Thyroid gland (tissue), 4 donors: ENCODE data around the gene CCND3. TPM values are rescaled to one million over a fixed set of nuclear protein-coding genes. Genes with fewer than 3 reads are reported as not detected.
A peak's percentile ranks its signal among the peaks of the same experiment; 100 is the strongest.

Source experiments
- DNase-seq, 2 donors: peaks; one replicate each; pipeline ENCODE4 v3.0.0-alpha.2; 2019
- H3K27ac ChIP-seq, 3 donors: fragments of 200-600 bp; sonication (generic); 1 replicate in 2 of 3; 2 replicates in 1 of 3; pipeline ENCODE4 v1.5.1; 2016 to 2019; ENCODE audit warnings: mild to moderate bottlenecking in 1 of 3, moderate library complexity in 1 of 3
- H3K27me3 ChIP-seq: fragments of 200-600 bp; sonication (generic); one replicate; pipeline ENCODE4 v1.5.1; 2019
- H3K36me3 ChIP-seq, 2 donors: fragments of 200-600 bp; sonication (generic); one replicate each; pipeline ENCODE4 v1.5.1; 2016 to 2019
- H3K4me1 ChIP-seq, 2 donors: fragments of 200-600 bp; sonication (generic); one replicate each; pipeline ENCODE4 v1.5.1; 2017 to 2019
- H3K4me3 ChIP-seq, 3 donors: fragments of 200-600 bp; sonication (generic); replicated peaks in 1 of 3; 1 replicate in 2 of 3; 2 replicates in 1 of 3; pipeline ENCODE4 v1.5.1; 2016; ENCODE audit warnings: mild to moderate bottlenecking in 1 of 3
- H3K9me3 ChIP-seq: fragments of 200-600 bp; sonication (generic); one replicate; pipeline ENCODE4 v1.5.1; 2017
- CTCF ChIP-seq, 6 experiments: fragments of 200-600 bp in 3 of 6; fragments of 450-650 bp in 3 of 6; sonication (generic) in 3 of 6; IDR thresholded peaks; one replicate each; pipeline ENCODE4 v1.5.1; 2016 to 2019; ENCODE audit warnings: antibody characterized with exemption in 6 of 6, mild to moderate bottlenecking in 2 of 6, inconsistent platforms in 1 of 6, moderate library complexity in 1 of 6
- POLR2A ChIP-seq, 2 donors: fragments of 450-650 bp; IDR thresholded peaks; one replicate each; pipeline ENCODE4 v1.6.1; 2017; ENCODE audit warnings: antibody characterized with exemption in 2 of 2, mild to moderate bottlenecking in 2 of 2, moderate library complexity in 1 of 2
- WGBS, 2 donors: methylation state at CpG; one replicate each; pipeline ENCODE4 v1.1.5; 2017; 5-methylcytosine and 5-hydroxymethylcytosine counted together
- intact Hi-C: fragments of 100-400 bp; cut with DNase I; formaldehyde crosslinking; loops from one replicate; pipeline ENCODE4 v1.15.1; 2023
- total RNA-seq, 4 donors: library from RNA; depleted of rRNA; stranded (reverse); fragments of >200 nt; gene quantifications; one replicate each; pipeline ENCODE4 v1.2.3, GENCODE V29; 2016

CCND3 gene
- total RNA-seq, 4 donors from 2014 or later, result 103 to 204 (median 166) TPM

GRCh38 chr6:41940759-41941279 lies 789 bp downstream of the CCND3 start:
- intact Hi-C loops, result no loop called here
- peaks cover 1 to 5% of the 10 kb centered on the region in 2 donors for H3K36me3 ChIP-seq
- DNase-seq, result peak; percentile 60 to 62
- WGBS, 2 donors, result 0% methylated on average over 5 to 17 of the region's 38 CpGs
- H3K27ac ChIP-seq, result peak overlapping the region; percentile 23 to 74 (median 69)
- H3K27me3 ChIP-seq, result no peaks in the 10 kb centered on the region
- peak overlapping the region in 2 of 3 donors; percentile 44 to 72 for H3K4me3 ChIP-seq
- no peak for TF ChIP-seq POLR2A (IDR thresholded peaks at IDR 0.05)
- TF ChIP-seq CTCF (IDR thresholded peaks at IDR 0.05), result peak in 1 of 6 experiments; percentile 7
- no peaks in the 10 kb centered on the region for H3K9me3 ChIP-seq
- peaks cover 20 to 38% of the 10 kb centered on the region in 2 donors for H3K4me1 ChIP-seq

- Histone ChIP-seq H3K27ac (peak overlapping the region in 1 of 3 donors; percentile 19), H3K9me3 (no peaks in the 10 kb centered on the region), H3K4me3 (peak overlapping the region in 1 of 3 donors; percentile 44), H3K4me1 (peaks cover 20 to 38% of the 10 kb centered on the region in 2 donors), H3K36me3 (peaks cover 8 to 12% of the 10 kb centered on the region in 2 donors), H3K27me3 (no peaks in the 10 kb centered on the region)
- WGBS, 2 donors, result 25 to 33% methylated on average over 26 to 27 of the region's 27 CpGs
- DNase-seq, result no peak
- TF ChIP-seq POLR2A (IDR thresholded peaks at IDR 0.05) (no peak), CTCF (IDR thresholded peaks at IDR 0.05) (no peak)
- intact Hi-C loops, result loop anchor here (5.0 kb wide), 2 partner anchors 93 to 102 kb away; no protein-coding TSS in a partner anchor
Observed at GRCh38 chr6:41939848-41940758, 1.5 kb downstream of the CCND3 start.

GRCh38 chr6:41939176-41939847 lies 2.3 kb downstream of the CCND3 start:
- intact Hi-C loops, result loop anchor here (5.0 kb wide), 2 partner anchors 92 to 103 kb away; no protein-coding TSS in a partner anchor
- peaks cover 20 to 38% of the 10 kb centered on the region in 2 donors for H3K4me1 ChIP-seq
- no peaks in the 10 kb centered on the region for H3K9me3 ChIP-seq
- H3K27ac ChIP-seq, result peak overlapping the region in 2 of 3 donors; percentile 19 to 38
- H3K36me3 ChIP-seq, result peaks cover 15 to 18% of the 10 kb centered on the region in 2 donors
- no peaks in the 10 kb centered on the region for H3K27me3 ChIP-seq
- DNase-seq, result no peak
- H3K4me3 ChIP-seq, result no peak overlapping the region
- 55 to 66% methylated on average over 9 to 11 of the region's 11 CpGs for WGBS, 2 donors
- TF ChIP-seq CTCF (IDR thresholded peaks at IDR 0.05) (no peak), POLR2A (IDR thresholded peaks at IDR 0.05) (no peak)

- intact Hi-C loops, result loop anchor here (5.0 kb wide), 2 partner anchors 91 to 104 kb away; no protein-coding TSS in a partner anchor
- H3K27ac ChIP-seq, result peak overlapping the region in 2 of 3 donors; percentile 2 to 19
- DNase-seq, result no peak
- H3K36me3 ChIP-seq, result peaks cover 18 to 22% of the 10 kb centered on the region in 2 donors
- WGBS, 2 donors, result 79 to 85% methylated on average over 5 of the region's 5 CpGs
- H3K9me3 ChIP-seq, result no peaks in the 10 kb centered on the region
- TF ChIP-seq POLR2A (IDR thresholded peaks at IDR 0.05), result no peak
- no peak for TF ChIP-seq CTCF (IDR thresholded peaks at IDR 0.05)
- no peaks in the 10 kb centered on the region for H3K27me3 ChIP-seq
- peaks cover 20 to 38% of the 10 kb centered on the region in 2 donors for H3K4me1 ChIP-seq
- no peak overlapping the region for H3K4me3 ChIP-seq
Observed at GRCh38 chr6:41938590-41939175, 2.9 kb downstream of the CCND3 start.
